NCI-H2227 treated with DMSO at 0.1 percent for 48 hours (cell line): ENCODE measurements around the gene ERCC1.
A peak's percentile ranks its signal among the peaks of the same experiment; 100 is the strongest.
"Not testable (repeated sequence)": the region's sequence is repeated elsewhere in the genome, so short reads cannot be mapped to it uniquely, and the experiment has no call there.

Source experiments
- DNase-seq: peaks from one replicate; lab custom pipeline; 2025; lab: John Stamatoyannopoulos, UW

The ERCC1 gene

DNA sequence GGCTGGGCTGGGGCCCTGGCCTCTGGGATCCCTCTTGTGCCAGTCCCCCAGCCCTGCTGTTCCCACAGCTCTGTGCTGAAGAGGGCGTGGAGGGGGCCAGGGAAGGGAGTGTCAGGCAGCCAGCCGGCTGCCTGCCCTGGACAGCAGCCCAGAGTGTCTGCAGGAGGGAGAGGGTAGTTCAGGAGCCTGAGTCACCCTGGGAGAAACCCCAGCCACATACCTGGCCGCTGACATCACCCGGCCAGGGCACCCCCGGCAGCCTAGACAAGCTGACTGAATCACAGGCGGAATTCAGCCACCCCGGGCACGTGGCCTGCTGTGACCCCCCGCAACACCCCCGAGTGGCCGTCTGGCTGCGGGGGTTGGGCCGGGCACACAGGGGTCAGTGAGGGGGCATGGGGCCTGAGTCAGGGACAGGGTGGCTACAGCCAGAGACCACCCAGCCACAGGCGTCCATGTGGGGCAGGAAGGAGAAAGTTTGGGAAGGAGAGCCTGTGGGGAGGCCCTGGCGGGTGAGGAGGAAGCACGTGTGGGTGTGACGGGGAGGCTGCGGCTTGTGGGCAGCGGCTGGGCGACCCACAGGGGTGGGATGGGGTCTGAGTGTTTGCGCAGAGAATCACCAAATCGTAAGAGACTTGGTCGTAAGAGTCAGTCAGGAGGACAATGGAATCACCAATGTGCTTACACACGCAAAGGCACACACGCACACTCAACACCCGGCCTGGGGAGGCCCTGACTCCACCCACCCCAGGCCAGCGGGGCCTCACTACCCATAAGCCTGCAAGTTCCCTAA, 32.2 kb upstream of the ERCC1 start:
- no peak for DNase-seq

DNA sequence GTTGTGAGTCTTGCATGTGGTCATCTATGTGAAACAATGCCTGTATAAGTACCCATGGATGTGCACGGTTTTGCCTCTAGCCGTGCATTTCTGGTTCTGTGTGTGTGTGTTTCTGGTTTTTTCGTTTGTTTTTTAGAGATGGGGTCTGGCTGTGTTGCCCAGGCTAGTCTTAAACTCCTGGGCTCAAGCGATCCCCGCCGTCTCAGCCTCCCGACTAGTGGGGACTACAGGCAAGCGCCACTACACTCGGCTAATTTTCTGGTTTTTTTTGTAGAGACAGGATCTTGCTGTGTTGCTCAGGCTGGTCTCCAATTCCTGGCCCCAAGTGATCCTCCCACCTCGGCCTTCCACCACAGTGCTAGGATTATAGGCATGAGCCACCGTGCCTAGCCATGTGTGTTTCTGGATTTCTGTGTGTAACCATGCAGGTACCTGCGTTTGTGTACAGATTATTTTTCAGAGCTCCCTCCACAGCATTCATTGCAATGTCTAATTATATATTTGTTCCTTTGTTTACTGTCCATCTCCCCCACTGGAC, 28.2 kb upstream of the ERCC1 start:
- DNase-seq = no peak

DNA sequence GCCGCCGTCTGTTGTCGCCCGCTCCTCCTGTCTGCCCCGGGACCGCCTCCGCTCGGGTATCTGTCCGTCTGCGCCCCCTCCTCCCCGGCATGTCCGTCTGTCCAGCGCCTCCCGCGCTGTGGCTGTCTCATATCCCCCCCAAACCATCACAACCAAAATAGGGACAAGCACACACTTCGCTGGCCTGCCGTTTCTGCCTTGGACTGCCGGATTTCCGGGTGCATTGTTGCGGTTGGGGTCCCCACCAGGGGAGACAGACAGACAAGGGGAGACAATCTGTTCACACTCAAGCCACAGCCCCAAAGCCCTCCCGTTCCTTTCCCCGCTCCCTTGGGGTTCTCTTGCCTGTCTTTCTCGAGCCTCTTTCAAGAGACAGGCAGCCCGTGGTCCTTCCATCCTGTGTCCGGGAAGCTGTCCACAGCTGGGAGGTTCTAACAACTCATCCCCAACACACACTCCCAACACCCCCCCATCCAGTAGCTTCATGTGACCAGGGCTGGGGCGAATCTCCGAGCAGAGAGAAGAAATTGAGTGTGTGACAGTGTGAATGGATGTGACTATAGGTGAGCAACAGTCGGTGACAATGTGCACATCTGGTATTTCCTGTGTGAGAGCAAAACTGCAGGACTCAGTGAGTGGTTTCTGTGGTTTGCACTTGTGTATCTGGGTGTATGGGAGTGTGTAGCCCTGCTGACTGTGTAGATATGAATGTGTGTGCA, 27.6 kb upstream of the ERCC1 start:
- no peak for DNase-seq

DNA sequence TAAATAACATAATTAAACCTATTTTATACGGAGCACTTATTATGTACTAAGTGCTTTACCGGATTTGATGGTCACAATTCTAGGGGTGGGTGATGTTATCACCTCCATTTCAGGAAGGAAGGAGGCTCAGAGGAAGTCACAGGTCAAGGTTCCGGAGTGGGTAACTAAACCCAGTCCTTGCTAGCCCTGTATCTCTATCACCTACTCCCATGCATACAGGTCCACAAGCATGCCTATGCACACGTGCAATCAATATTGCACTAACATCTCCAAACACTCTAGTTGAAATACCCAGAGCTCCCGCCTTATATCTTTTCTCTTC, 26.3 kb upstream of the ERCC1 start:
- no peak for DNase-seq

DNA sequence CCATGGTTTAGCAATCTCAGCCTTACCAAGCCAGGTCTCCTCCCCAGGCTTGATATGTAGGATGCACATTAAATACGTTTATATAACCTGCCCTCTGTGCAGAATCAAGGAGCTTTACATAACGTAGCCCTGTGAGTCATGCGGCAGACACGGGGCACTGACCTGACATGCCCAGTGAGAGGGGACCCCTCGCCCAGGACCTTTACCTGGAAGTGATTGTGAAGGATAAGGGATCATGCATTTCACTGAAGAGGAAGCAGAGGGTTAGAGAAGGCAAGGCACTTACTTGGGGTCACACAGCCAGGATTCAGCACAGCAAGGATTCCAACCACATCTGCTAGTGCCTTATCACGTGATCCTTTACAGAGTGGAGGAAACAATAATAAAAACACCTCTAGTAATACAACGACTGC, 25.2 kb upstream of the ERCC1 start:
- DNase-seq = no peak

DNA sequence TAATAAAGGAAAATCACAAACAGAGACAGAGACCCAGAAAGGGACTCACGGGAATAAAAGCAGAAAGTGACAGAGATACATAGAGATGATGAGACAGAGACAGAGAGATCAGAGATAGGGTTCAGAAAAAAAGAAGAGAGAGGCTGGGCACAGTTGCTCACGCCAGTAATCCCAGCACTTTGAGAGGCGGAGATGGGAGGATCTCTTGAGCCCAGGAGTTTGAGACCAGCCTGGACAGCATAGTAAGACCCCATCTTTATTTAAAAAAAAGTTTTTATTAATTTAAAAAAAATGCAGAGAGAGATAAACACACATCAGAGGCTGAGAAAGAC, 24.7 kb upstream of the ERCC1 start:
- DNase-seq = no peak

DNA sequence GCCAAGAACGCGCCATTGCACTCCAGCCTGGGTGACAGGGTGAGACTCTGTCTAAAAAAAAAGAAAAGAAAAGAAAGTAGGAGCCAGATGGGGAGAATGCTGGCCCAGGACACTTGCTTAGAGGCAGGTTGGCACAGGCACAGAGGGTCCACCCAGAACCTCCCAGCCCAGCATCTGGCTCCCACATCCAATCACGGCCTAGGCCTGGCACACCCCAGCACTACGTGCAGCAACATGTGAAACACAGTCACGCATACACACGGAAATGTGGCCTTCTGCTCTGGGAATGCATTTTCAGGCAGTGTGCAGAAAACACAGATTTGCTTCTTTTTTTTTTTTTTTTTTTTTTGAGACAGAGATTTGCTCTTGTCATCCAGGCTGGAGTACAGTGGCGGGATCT, 23.2 kb upstream of the ERCC1 start:
- no peak for DNase-seq

DNA sequence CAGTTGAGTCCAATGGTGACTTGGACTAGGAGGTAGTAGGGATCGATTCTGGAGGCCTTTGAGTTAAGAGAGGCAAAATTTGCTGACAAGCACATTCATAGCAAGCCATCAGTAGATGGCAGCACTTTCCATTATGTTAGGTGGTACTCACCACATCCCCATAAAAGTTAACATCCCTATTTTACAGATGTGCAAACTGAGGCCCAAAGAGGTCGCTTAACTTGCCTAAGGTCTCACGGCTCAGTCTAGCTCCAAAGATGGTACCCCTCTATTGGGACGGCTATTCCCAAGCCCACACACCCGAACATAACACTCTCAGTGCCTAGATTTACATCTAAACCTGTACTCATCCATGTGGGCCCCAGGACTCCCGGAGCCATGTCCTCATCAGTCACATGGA, 22.6 kb upstream of the ERCC1 start:
- no peak for DNase-seq

DNA sequence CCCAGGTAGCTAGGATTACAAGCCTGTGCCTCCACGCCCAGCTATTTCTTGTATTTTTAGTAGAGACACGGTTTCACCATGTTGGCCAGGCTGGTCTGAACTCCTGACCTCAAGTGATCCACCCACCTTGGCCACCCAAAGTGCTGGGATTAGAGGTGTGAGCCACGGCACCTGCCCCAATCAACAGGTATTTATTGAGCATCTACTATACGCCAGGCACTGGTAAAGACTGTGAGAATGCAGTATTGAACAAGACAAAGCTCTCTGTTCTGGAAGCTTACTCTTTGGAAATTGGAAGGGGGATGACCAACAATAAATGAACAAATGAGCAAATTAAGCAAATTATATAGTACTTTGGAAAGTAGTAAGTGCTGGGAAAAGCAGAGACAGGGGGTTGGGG, 21.4 kb upstream of the ERCC1 start:
- no peak for DNase-seq

DNA sequence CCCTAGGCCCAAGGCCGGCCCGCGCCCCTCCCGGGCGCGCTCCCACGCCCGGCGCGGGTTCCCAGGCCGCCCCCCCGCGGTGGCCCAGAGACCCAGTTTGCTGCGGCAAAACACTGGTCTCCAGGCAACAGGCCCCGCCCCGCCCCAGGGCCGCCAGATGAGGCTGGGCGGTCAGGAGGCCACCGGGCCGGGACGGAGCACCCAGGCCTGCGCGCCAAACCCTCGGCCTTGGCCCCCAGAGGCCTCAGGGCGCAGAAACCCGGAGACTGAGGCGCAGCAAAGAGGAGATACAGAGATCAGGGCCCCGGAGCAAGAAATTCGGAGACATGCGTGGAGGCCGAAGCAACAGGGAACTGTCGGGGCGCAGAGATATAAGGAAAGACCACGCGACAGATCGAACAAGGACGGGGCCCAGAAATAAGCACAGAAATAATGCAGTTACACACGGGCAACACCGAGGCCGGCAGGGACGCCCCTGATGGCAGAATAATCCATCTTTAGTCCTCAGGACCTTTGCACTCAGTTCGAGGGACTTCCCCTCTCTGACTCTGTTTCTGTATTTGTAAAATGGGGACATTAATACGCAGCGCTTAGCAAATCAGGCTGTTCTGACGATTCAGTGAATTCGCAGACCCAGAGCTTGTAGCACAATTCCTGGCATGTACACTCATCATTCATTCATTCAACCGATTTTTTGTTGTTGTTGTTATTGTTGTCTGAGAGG, 20.8 kb upstream of the ERCC1 start:
- DNase-seq = peak; percentile 20

DNA sequence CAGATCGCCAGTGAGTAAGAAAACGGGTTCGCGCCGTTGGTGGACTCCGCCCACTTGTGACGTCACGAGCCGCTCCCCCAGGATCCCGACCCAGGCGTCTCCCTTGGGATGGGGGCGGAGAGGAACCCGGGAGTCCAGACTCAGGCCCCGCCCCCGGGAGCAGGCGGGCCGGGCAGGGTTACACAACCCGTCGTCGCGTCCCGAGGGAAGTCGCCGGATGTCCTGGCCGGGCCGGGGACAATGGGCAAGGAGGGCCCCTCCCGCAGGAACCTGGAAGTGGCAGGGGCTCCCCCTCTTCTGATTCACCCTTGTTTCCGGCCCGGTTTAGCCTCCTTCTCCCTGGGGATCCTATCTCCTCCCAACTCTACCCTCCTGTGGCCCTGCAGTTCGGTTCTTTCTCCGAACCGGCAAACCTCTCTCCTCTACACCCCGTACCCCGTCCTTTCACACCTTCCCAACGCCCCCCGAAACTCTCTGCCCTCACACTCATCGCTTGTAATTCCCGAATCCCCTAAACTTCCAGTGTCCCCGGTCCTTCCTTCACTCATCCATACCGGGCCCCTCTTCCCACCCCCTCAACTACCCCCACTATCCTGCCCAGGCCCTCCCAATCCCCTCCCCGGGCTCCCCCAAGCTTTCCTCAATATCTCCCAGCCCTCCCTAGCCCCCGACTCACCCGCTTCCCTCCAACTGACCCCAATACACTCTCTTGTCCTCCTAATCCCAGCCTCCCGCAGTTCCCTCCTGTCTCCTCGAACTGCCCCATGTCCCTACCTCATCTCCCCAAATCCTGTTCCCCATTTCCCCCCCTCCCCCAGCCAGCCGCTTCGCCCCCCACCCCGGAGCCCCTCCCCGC, 20.0 kb upstream of the ERCC1 start:
- DNase-seq = peak; percentile 29

DNA sequence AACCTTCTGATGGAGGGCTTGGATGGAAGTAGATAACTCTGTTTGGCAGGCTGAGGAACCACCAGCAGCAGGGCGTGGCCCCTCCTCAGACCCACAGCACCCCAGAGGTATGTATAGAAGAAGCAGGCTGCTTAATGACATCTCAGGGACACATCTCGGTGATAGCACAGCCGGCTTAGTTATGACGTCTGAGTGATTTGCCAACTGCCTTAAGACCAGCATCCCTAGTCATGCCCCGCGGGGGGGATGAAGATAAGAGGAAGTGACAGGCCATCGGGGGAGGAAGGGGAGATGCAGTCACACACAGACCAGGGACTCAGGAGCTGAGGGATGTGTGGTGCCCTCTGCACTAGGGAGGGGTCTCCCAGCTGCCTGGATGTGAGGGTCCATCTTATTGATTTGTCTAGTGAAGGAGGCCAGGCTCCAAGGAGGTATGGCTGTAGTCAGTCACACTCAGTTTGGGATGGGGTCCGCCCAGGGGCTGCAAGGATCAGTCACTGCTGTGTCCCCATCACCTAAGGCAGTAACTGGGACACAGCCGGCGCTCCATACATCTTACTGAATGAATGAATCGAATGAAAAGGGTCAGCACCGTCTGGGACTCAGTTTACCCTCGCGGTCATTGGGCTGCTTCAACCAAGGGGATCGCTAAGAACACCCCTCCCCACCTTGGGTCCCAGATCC, 19.2 kb upstream of the ERCC1 start:
- no peak for DNase-seq

DNA sequence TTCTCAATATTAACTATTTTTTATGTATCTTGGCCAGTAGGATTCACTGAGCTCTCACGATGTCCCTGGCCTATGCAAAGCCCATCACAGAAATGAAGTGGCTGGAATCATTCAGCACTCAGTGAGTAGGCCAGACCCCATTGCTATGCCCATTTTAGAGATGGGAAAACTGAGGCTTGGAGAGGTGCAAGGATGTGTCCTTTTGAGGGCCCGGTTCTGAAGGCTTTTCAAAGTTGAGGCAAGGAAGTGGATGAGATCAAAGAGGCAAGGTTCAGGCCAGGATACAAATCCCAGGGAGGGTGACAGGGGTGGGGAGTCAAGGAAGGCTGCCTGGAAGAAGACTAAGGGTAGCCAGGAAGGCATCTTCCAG, 18.7 kb upstream of the ERCC1 start:
- no peak for DNase-seq

DNA sequence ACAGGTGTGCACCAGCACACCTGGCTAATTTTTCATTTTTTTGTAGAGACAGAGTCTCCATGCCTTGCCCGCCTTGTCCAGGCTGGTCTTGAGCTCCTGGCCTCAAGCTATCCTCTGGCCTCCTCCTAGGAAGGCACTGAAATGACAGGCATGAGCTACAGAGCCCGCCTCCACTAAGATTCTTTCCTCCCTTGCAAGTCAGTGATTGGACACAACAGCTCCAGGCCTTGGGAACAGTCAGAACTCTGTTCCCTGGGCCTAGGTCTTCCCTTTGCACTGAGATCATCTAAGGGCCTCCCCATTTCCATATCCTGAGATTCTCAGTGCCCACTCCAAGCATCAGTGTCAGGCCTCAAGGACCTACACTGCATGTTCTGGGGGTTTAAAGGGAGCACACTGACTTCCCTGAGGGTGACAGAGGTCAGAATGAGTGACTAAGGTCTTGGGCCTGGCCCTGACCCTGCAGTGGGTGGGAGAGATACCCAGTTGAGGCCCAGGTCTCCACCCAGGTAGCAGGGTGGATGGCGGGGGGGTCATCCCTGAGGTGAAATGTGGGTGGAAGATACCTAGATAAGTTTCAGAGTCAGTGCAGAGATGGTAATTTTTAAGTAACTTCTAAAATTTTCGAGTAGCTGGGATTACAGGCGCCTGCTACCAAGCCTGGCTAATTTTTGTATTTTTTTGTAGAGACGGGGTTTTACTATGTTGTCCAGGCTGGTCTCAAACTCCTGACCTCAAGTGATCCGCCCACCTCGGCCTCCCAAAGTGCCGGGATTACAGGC, 17.3 kb upstream of the ERCC1 start:
- no peak for DNase-seq

DNA sequence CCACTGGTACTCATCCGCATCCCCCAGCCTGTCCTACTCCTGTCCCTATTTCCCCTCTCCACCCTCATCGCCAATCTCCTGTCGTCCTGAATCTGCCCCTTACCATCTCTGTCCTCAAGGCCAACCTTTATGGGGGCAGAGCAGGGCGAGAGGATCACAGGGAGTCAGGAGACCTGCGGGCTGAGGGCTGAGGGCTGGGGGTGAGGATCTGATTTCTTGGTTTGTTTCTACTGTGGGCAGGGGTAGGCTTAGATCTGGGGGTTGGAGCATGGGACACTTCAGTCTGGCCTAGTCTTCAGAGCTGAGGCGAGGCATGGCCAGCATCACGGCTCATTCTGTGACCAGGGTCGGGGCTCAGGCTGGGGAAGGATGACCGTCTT, 16.5 kb upstream of the ERCC1 start:
- DNase-seq = no peak

DNA sequence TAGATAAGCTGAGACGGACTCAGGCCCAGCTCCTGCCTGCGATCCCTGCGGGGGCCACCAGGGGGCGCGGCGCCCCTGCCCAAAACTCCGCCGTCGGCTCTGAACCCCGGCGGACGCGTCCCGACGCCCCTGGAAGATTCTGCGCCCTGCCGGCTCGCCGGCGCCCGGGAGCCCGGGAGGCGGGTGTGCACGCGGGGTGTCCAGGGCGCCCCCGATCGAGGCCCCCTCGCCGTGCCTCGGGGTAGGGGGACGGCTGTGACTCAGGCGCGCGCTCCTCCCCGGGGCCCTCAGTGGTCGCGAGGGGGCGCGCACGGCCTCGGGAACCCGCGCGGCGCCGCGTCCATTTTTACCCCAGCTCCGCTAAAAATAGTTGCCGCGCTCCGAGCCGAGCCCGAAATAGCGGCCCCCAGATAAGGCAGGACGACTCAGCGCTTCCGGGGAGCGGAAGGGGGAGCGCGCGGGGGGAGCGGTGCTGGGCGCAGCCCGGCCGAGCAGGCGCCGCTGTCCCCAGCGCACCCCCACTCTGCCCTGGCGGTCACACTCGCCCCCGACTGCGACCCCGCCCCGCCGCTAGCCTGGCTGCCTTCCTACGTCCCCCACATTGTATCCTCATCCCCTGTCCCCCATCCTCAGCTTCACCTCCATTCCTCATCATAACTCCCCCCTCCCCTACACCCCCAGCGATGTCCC, 16.0 kb upstream of the ERCC1 start:
- DNase-seq = peak; percentile 64

DNA sequence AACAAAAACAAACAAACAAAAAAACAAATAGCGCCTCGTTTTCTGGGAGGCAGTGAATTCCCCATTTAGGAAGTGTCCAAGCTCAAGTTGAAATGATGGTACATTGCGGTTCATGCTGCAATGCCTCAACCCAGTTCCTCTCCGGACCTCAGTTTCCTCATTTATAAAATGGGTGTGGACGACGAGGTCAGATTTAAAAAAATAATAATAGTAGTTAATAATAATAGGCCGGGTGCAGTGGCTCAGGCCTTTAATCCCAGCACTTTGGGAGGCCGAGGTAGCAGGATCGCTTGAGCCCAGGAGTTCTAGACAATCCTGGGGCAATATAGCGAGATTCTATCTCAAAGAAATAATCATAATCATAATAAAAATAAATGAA, 15.5 kb upstream of the ERCC1 start:
- DNase-seq = no peak

DNA sequence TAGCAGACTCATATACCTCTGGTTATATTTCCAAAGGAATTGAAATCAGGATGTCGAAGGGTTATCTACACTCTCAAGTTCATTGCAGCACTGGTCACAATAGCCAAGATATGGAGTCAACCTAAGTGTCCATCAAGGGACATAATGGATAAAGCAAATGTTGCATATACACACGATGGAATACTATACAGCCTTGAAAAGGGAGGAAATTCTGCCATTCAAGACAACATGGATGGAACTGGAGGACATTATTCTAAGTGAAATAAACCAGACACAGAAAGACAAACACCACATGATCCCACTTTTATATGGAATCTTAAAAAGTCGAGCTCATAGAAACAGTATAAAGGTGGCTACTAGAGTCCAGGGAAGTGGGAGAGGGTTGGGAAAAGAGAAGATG, 13.6 kb upstream of the ERCC1 start:
- no peak for DNase-seq

DNA sequence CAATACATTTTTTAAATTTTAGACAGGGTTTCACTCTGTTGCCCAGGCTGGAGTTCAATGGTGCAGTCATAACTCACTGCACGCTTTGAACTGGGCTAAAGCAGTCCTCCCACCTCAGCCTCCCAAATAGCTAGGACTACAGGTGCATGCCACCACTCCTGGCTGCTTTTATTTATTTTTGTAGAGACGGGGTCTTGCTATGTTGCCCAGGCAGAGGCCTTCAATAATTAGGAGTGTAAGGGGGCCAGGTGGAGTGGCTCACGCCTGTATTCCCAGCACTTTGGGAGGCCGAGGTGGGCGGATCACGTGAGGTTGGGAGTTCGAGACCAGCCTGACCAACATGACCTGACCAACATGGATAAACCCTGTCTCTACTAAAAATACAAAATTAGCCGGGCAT, 8.8 kb upstream of the ERCC1 start:
- DNase-seq = not testable (repeated sequence)

DNA sequence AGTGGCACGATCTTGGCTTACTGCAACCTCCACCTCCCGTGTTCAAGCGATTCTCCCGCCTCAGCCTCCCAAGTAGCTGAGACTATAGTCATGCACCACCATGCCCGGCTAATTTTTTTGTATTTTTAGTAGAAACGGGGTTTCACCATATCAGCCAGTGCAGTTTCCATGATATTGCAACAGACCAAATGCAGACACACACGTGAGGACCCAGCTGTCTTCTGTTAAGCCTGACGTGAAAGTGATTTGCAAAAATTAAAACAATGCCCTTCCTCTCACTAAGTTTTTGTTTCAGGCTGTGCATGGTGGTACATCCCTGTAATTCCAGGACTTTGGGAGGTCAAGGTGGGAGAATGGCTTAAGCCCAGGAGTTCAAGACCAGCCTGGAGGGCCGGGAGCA, 7.3 kb upstream of the ERCC1 start:
- DNase-seq = not testable (repeated sequence)
